Measurements from ENCODE around the gene CLN6.

The CLN6 gene

DNA sequence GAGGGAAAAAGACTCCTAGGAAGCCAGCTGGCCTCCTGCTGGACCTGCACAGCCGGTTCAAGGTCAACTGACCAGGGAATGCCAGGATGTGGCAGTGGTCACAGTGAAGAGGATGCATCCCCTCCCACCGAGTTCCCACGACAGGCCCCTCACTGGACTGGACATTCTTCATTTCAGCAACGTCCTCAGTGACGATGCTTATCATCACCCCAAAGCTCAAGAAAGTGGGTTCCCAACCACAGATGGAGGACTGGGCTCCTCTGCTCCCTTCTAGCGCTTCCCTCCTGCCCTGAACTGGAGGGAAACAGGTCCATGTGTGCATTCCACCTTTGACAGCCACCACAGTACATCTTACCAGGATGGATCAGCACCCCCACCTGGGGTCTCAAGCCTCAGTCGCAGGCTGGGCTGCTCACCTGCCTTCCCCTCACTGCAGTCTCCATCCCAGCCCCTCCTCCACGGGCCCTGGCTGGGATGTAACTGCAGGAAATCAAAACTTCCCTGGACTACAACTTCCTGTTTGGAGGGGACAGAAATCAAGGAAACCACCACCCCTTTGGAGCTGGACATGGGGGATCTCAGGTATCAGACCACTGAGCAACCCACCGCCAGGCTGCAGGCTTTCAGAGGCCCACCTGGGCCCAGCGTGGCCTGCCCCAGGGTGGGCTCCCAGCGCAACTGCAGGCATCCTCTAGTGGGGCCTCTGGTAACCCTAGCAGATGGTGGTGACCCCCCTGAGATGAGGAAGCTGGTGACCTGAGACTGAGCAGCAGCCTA lies 31.7 kb downstream of the CLN6 start:
- no peak for DNase-seq
- in situ Hi-C loops (cut with MboI; ENCODE audit: low pct_unique_long_range_greater_than_20kb, low sequenced_read_pairs), result no loop called here

DNA sequence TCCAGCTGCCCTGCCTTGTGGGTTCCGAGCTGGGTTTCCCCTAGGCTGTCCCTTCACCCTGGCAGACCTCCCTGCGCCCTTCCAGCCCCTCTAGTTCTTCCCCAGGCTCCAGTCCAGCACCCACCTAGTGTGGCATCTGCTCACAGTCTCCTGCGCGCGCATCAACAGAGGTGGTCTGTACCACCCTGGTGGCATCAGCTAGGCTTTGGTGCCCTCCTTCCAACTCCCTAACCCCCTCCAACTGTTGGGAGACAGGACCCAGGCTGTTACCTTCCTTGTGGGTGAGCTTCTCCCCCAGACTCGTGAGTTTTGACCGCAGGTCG lies 32.4 kb downstream of the CLN6 start:
- DNase-seq, result no peak
- in situ Hi-C loops (cut with MboI; ENCODE audit: low pct_unique_long_range_greater_than_20kb, low sequenced_read_pairs), result no loop called here

DNA sequence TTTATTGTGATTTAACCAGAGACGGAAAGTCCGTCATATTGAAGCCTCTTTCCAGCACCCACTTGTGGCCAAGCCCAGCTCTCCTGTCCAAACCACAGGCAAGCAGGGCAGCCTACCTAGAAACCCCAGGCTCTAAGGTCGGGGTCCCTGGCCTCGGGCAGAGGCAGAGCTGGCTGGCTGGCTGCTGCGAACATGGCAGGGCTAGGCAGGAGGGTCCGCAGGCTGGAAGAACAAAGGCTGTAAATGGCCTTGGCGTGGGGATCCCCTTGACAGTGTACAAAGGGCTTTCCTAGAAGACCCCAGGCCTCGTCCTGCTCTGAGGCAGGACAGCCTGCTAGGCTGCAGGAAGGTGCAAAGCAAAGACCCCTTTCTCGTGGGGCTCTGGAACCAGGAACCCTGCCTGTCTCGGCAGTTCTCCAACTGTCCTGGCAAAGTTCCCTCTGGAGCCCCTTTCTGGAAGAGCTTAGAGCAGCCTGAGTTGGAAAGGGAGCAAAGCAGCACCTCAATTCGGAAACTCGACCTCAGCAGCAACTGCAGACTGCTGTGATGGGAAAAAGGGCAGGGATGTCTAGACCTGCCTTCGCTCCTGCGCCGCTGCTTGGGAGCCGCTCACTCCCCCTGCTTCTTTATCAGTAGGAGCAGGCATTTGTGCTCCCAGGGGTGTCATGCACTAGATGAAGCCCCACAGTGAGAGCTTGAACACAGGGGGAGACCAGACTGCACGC lies 32.9 kb downstream of the CLN6 start:
- in situ Hi-C loops (cut with MboI; ENCODE audit: low pct_unique_long_range_greater_than_20kb, low sequenced_read_pairs), result no loop called here
- DNase-seq, result no peak

DNA sequence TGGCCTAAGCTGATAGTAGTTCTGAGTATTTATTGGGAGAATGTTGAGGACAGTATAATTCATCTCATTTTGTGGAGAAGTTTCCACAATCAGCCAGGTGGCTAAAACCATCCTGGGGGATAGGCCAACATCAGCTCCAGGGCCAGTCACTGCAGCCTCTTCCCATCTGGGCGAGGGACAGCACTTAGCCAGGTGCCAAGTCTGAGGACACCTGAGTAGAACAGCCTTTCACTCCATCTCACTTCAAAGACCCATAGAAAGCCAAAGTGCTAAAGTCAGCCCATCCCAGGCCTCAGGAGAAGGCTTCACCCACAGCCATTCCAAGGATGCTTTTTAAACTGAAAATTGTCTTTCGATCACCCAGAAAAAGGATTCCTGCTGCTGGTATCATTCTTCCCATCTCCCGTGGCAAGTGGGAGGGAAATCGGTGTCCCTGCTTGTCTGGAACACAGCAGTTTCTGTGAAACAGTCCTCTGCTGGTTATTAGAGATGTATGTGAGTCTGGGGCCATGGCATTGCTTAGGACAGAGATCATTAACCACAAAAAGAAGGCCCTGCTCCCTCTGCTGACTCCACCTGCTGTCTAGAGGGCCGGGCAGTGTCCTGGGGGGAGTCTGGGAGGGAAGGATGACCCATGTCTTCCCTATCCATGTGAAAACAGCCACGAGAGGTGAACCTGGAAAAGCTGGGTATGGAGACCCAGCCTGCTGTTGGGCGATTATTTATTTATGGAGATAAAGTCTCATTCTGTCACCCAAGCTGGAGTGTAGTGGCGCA lies 34.0 kb downstream of the CLN6 start:
- in situ Hi-C loops (cut with MboI; ENCODE audit: low pct_unique_long_range_greater_than_20kb, low sequenced_read_pairs), result no loop called here
- no peak for DNase-seq

DNA sequence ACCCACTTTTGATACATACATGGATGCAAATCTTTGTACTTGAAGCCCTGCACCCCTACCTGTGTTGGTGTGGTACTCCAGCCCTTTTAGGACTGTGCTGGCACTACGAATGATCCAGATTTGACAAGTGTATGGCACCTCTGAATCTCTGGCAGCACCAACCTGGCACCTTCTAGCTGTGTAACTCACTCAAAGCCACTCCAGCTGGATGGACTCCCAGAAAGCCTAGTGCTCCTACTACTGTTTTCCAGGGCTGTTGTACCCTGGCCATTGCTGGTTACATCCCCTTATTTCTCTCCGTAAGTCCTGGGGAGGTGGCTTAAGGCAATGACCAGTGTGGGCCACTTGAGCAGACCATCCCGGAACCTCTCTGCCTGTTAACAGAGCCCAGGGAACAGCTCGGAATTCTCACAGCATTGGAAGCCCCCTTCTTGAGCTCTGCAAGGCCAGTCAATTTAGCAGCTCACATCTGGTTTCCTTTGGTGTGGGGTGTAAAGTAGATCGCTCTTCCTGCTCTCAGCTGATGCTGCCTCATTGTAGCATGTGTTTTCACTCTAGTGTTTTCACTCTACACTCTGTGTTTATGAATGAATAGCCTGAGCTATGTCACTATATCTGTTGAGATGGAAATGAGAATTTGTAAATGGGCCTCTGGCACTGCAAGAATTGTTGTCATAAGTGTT lies 36.6 kb downstream of the CLN6 start:
- in situ Hi-C loops (cut with MboI; ENCODE audit: low pct_unique_long_range_greater_than_20kb, low sequenced_read_pairs), result no loop called here

DNA sequence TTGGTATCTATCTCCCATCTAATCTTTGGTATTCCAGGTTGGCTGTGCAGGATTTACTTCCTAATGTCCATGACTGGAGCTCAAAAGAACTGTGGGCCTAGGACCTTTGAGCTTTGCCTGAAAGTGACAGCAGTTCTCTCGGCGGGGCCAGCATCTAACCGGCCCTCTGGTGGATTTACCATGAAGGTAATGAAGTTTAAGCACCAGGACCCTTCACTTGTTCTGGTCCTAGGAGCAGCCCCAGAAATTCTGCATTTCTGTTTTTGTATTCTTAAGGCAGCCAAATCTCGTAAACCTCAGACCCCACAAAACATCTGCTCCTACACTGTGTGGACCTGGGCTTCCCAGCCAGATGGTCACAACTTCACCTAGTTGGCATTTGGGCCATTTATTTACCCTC lies 37.4 kb downstream of the CLN6 start:
- in situ Hi-C loops (cut with MboI; ENCODE audit: low pct_unique_long_range_greater_than_20kb, low sequenced_read_pairs), result no loop called here
- DNase-seq, result no peak

More for the DNA sequence above, 36.6 kb downstream of the CLN6 start:
- no peak for DNase-seq

DNA sequence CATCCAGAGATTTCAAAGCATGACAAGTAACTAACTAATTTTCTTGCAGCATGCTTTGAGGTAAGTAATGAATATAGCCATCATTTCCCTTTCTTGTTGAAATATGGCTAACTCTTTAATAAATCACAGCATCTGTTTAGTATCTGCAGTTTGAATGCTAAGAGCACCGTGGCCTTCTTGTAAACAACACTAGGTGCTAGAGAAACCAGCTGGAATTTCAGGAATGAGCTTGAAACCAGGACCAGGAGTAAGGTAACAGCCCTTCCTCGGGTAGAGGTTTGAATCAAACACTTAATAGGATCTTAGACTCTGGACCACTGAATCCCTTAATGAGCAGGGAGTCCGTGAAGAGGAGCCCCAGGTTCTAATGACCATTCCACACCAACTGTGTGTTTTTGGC lies 38.0 kb downstream of the CLN6 start:
- DNase-seq, result no peak
- in situ Hi-C loops (cut with MboI; ENCODE audit: low pct_unique_long_range_greater_than_20kb, low sequenced_read_pairs), result no loop called here

DNA sequence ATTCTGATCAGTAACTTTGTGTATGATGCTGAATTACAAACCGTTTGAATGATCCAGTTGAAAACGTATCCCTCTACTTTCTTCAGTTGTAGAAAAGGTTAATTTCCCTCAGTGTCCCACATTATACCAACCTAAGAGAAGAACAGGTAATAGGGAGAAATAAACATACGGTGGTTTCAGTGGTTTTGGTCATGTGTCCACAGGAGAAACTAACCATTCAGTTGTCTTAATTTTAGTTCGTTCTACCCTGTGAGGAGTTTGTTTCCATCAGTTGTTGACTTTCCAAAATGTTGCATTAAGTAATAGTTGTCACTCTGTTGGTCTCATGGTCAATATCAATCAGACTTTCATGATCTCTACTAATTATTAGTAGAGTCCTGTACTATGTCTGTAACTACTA lies 39.5 kb downstream of the CLN6 start:
- no peak for DNase-seq
- in situ Hi-C loops (cut with MboI; ENCODE audit: low pct_unique_long_range_greater_than_20kb, low sequenced_read_pairs), result no loop called here

DNA sequence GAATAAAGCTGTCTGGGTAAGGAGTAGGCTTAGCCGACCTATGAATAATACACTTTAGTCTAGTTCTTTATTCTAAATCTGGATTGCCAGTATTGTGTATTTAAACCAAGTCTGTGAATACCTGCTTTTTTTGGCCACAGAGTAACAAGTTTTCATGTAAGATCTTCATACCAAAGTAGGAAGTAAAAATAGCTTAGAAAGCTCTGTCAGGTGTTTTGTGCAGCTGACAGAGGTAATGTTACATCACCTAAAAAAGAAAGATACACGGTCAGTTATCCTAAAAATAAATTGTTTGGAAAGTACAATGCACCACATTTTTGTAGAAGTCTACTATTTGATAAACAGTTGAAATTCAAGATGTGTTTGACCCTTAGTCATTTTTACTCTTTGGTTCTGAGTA lies 40.9 kb downstream of the CLN6 start:
- in situ Hi-C loops (cut with MboI; ENCODE audit: low pct_unique_long_range_greater_than_20kb, low sequenced_read_pairs), result no loop called here
- DNase-seq, result no peak

DNA sequence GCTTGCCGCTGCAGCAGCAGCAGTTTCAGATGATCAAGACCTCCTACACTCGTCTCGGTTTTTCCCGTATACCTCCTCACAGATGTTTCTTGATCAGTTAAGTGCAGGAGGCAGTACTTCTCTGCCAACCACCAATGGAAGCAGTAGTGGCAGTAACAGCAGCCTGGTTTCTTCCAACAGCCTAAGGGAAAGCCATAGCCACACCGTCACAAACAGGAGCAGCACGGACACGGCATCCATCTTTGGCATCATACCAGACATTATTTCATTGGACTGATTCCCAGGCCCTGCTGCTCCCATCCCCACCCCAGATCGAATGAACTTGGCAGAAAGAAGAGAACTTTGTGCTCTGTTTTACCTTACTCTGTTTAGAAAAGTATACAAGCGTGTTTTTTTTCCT lies 42.0 kb downstream of the CLN6 start:
- DNase-seq, result no peak

DNA sequence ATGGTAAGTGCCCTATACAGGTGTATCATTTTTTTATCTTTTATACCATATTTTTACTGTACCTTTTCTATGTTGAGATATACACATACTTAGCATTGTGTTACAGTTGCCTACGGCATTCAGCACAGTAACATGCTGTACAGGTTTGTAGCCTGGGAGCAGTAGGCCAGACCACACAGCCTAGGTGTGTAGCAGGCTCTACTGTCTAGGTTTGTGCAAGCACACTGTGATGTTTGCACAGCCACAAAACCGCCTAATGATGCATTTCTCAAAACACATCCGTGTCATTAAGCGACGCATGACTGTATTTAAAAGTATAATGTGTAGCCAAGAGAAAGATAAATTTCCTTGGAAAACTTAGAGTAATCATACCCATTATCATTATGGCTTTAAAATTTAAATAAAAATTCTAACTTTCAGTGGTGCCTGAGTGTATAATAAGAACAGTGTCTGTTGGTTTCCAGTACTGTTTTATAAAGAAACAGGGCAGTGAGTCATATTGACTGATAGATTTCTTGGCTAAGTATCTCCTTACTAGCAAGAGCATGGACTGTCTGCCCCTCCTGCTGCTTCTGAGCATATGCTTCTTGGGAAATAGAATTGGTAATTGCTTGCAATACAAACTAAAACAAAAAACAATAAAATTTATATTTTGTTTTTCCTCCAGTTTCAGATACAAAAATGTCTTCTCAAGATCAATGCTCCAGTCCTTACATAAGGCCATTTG lies 42.7 kb downstream of the CLN6 start:
- in situ Hi-C loops (cut with MboI; ENCODE audit: low pct_unique_long_range_greater_than_20kb, low sequenced_read_pairs), result no loop called here
- no peak for DNase-seq

More for the DNA sequence above, 42.0 kb downstream of the CLN6 start:
- in situ Hi-C loops (cut with MboI; ENCODE audit: low pct_unique_long_range_greater_than_20kb, low sequenced_read_pairs), result no loop called here

DNA sequence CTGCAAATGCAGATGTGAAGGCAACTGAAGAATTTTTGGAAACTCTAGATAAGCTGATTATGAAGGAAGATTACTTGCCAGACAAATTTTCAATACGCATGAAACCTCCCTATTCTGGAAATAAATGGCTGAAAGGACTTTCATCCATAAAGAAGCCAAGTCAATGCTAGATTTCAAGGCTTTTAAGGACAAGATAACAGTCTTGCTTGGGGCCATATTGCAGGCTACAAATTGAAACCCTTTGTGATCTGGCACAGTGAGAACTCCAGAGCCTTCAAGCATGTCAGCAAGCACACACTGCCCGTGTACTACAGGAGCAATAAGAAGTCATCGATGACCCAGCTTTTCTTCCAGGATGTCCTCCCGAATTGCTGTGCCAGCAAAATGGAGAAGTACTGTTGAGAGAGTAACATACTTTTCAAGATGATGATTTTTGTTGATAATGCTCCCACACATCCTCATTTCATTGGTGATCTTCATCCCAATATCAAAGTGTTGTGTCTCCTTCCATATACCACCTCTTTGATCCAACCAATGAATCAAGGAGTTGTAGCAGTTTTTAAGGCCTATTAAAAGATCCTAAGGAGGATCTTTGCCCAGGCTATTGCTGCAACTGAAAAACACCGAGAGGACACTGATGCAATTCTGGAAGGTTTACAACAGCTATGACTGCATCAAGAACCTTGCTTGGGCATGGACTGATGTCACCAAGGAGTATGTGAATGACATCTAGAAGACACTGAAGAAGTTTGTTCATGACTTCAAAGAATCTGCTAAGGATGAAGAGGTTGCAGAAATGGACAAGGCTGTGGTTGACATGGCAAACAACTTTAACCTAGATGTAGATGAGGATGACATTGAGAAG lies 44.7 kb downstream of the CLN6 start:
- DNase-seq, result no peak
- in situ Hi-C loops (cut with MboI; ENCODE audit: low pct_unique_long_range_greater_than_20kb, low sequenced_read_pairs), result no loop called here

DNA sequence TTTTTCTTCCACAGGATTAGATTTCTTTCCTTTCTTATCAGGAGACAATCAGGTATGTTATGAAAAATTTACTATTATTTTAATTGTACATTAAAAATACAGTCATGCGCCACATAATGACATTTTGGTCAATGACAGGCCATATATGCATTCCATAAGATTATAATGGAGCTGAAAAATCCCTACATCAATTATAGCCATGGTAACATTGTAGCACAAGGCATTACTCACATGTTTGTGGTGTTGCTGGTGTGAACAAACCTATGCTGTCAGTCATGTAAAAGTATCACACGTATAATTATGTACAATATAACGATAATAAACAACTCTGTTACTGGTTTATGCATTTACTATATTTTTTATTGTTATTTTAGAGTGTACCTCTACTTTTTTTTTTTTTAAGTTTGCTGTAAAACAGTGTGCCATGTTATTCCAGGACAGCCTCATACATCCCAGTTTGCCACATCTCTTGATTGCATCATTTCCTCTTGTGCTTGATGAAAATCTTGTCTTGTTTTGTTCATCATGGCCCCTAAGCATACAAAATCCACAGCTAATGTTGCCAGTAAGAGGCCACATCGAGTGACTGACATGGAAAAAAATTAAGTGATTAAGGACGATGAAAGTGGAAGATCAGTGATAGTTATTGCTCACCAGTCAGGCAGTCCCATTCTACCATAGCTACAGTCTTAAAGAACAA lies 45.8 kb downstream of the CLN6 start:
- in situ Hi-C loops (cut with MboI; ENCODE audit: low pct_unique_long_range_greater_than_20kb, low sequenced_read_pairs), result no loop called here
- no peak for DNase-seq

DNA sequence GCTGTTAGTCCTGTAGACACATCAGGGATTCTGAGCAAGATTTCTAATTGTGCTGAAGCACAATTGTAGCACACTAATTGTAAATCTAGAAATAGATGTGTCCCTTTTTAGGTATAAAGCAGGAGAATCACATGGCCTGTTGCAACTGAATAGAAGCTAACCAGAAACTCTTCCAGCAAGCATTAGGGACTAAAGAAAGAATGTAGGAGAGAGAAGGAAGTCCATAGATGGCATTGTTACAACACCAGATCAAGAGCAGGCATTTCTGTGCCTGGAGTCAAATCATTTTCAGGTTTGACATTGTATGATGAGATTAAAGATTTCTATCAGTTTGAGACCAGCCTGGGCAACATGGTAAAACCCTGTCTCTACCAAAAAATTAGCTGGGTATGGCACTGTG lies 51.8 kb downstream of the CLN6 start:
- DNase-seq, result no peak
- in situ Hi-C loops (cut with MboI; ENCODE audit: low pct_unique_long_range_greater_than_20kb, low sequenced_read_pairs), result loop anchor here (10.0 kb wide), 1 partner anchor 313 kb away; no protein-coding TSS in a partner anchor

DNA sequence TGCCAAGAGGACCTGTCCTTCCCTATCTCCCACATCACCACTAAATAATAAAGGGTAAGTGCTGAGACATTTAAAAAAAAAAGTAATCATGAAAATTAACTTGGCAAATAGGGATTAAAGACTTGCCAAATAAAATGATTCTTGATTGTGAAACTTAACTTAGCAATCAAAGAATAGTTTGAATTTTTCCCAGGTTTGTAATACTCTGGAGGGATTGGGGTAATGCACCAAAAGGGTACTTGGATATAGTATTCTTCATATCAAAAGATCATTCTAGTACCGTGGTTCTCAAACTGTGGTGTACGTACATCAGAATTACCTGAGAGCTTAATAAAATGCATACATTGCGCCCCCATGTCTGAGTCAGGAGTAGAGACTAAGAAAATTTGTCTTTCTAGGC lies 52.9 kb downstream of the CLN6 start:
- in situ Hi-C loops (cut with MboI; ENCODE audit: low pct_unique_long_range_greater_than_20kb, low sequenced_read_pairs), result loop anchor here (10.0 kb wide), 1 partner anchor 312 kb away; no protein-coding TSS in a partner anchor
- DNase-seq, result no peak

DNA sequence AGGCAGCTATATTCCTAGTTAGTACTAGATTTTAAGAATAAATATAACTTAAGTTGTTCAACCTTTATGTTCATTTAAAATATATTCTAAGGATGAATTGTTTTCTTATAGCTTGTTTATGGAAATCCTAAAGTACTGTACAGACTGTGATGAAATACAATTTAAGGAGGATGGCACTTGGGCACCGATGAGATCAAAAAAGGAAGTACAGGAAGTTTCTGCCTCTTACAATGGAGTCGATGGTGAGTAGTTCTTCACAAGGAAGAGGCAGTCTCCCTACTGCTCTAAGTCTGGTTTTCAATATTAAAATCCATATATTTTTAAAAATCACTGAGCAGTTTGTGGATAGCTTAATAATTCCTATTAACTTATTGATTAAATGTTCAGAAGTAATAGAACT lies 54.0 kb downstream of the CLN6 start:
- DNase-seq, result peak; percentile 56
- in situ Hi-C loops (cut with MboI; ENCODE audit: low pct_unique_long_range_greater_than_20kb, low sequenced_read_pairs), result loop anchor here (10.0 kb wide), 1 partner anchor 311 kb away; no protein-coding TSS in a partner anchor

DNA sequence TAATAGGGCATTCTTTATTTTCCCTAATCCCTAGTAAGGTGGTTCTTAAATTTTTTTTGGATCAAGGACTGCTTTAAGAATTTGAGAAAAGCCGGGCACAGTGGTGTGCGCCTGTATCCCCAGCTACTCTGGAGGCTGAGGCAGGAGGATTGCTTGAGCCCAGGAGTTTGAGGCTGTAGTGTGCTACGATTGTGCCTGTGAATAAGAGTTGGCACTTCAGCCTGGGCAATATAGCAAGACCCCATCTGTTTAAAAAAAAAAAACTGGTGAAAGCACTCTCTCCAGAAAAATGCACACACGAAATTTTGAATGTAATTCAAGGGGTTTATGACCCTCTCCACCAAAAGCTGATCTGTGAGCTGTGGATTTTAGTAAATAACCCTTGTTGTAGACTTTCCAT lies 56.4 kb downstream of the CLN6 start:
- in situ Hi-C loops (cut with MboI; ENCODE audit: low pct_unique_long_range_greater_than_20kb, low sequenced_read_pairs), result loop anchor here (10.0 kb wide), 1 partner anchor 308 kb away; no protein-coding TSS in a partner anchor
- no peak for DNase-seq
